T-helper 2 cell (primary cell): Measurements from ENCODE around the gene MSRB3.
A peak's percentile ranks its signal among the peaks of the same experiment; 100 is the strongest.
"Not testable (repeated sequence)": the region's sequence is repeated elsewhere in the genome, so short reads cannot be mapped to it uniquely, and the experiment has no call there.

Source experiments
- DNase-seq, 5 experiments: peaks; one replicate each; pipeline versions ENCODE4 v3.0.0 to v3.0.0-alpha.2; 2012 to 2022

MSRB3 gene

GRCh38 chr12:65292241-65292640 lies 13.8 kb downstream of the MSRB3 start:
- no peak for DNase-seq

GRCh38 chr12:65293735-65294134 lies 15.3 kb downstream of the MSRB3 start:
- no peak for DNase-seq

- DNase-seq = peak in 1 of 5 experiments; percentile 5
Observed at GRCh38 chr12:65294641-65295262, 16.3 kb downstream of the MSRB3 start.

GRCh38 chr12:65296508-65297265 lies 18.2 kb downstream of the MSRB3 start:
- no peak for DNase-seq

GRCh38 chr12:65300097-65300496 lies 21.6 kb downstream of the MSRB3 start:
- no peak for DNase-seq

- DNase-seq = no peak
Observed at GRCh38 chr12:65300679-65301349, 22.3 kb downstream of the MSRB3 start.

- DNase-seq = no peak
Observed at GRCh38 chr12:65302891-65303290, 24.4 kb downstream of the MSRB3 start.

GRCh38 chr12:65305346-65305950 lies 27.0 kb downstream of the MSRB3 start:
- DNase-seq = no peak

- DNase-seq = peak in 1 of 5 experiments; percentile 6
Observed at GRCh38 chr12:65306366-65307168, 28.1 kb downstream of the MSRB3 start.

GRCh38 chr12:65307169-65307501 lies 28.7 kb downstream of the MSRB3 start:
- DNase-seq = no peak

GRCh38 chr12:65308006-65308405 lies 29.5 kb downstream of the MSRB3 start:
- DNase-seq = no peak

- DNase-seq = no peak
Observed at GRCh38 chr12:65308601-65309071, 30.2 kb downstream of the MSRB3 start.

- no peak for DNase-seq
Observed at GRCh38 chr12:65311260-65311659, 32.8 kb downstream of the MSRB3 start.

GRCh38 chr12:65313719-65314317 lies 35.3 kb downstream of the MSRB3 start:
- no peak for DNase-seq

GRCh38 chr12:65315238-65315637 lies 36.8 kb downstream of the MSRB3 start:
- not testable (repeated sequence) for DNase-seq

GRCh38 chr12:65318186-65318685 lies 39.8 kb downstream of the MSRB3 start:
- no peak for DNase-seq

GRCh38 chr12:65319688-65320200 lies 41.3 kb downstream of the MSRB3 start:
- DNase-seq = no peak

- DNase-seq = no peak
Observed at GRCh38 chr12:65323070-65323469, 44.6 kb downstream of the MSRB3 start.

GRCh38 chr12:65324056-65324455 lies 45.6 kb downstream of the MSRB3 start:
- DNase-seq = no peak

GRCh38 chr12:65324551-65324950 lies 46.1 kb downstream of the MSRB3 start:
- DNase-seq = no peak

- DNase-seq = no peak
Observed at GRCh38 chr12:65325183-65325582, 46.7 kb downstream of the MSRB3 start.

- no peak for DNase-seq
Observed at GRCh38 chr12:65326616-65327015, 48.1 kb downstream of the MSRB3 start.
